Stimulated activated CD4-positive, alpha-beta T cell treated with anti-CD3 and anti-CD28 coated beads, Interleukin-15, amount 100 ng/mL, for 24 hours (primary cell): ENCODE data around the gene NKAIN2.
"Not testable (repeated sequence)": the region's sequence is repeated elsewhere in the genome, so short reads cannot be mapped to it uniquely, and the experiment has no call there.

Experiments
- DNase-seq: peaks from one replicate; pipeline ENCODE4 v3.0.0-alpha.2; 2020

The NKAIN2 gene

DNA sequence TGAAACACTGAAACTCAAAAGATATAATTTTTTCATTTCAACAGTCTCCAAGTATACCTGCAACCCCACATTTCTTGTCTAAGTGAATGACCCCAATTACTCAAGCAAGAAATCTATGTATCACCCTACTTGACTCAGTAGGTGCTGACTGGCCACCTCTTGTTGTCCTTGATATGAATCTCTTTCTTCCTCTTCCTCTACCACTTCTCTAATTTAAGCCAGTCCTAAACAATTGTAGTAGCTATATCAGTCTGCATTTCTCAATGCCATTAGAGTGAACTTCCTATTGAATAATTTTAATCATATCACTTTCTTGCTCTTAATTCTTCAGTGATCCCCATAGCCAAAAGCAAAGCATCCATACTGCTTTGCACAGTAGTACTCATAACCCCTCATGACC is 93.2 kb downstream of the NKAIN2 start:
- no peak for DNase-seq

DNA sequence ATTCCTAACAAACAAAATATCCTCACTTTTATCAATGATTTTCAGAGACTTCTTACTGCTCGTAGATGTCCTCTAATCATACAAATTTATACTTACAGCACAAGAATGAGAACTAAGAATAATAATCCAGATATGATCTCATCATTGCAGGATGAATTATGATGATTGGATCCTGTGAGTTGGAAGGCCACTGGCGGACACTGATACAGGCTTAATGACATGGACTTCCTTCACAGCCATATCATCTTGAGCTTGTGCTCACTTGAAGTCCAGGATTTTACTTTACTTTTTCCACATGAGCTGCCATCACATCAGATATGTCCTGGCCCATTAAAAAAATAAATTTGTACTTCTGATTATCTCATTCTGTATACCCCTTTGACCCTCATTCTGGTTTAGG is 94.3 kb downstream of the NKAIN2 start:
- DNase-seq = no peak

DNA sequence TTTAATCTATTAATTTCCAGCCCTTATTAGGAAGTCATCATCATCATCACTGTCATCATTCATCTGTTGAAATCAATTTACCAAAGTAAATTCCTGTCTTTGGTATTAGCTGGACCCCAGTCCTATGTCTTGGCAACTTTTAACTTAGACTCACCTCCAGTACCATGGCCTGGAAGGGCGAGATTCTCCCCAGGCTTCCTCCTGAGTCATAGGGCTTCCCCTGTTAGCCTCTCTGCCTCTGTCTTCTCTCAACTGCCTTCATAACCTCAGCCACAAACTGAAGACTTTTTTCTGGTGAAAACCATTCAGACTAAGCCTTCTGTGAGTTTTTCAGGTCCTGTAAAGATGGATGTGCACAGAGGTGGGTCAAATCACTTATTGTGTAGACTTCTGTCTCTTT is 95.0 kb downstream of the NKAIN2 start:
- DNase-seq = no peak

DNA sequence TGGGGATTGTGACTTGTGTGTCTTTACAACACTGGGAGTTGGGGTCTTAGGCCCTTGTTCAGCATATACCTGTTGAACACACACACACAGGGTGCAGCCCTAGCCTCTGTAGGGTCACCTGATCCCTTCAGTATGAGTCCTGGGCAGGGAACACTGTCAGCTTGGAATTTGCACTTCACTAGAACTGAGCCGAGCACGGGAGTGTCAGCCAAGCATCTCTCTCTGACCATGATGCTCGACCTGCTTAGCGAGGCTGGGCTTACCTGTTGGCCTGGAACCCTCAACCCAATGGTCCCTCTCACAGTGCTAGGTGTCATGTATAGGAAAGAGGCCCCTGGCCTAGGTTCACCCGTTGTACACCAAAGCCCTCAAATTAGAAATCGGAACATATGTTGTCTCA is 96.1 kb downstream of the NKAIN2 start:
- DNase-seq = no peak

DNA sequence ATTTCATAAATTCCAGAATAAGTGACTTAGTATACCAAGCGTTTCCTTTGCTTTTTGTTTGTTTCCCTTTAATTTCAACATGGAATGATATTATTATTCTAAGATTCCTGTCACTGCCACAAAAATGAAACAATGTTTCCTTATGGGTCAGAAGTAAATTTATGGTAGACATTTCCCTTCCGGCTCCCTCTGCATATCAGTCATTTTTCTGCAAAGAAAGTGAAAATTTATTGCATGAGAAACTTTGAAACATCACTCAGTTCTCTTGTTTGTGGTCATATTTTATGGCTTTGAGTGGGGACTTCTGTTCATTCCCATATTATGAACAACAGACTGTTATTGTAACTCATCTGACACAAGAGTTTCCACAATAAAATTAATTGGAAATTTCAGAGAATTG is 97.8 kb downstream of the NKAIN2 start:
- DNase-seq = no peak

DNA sequence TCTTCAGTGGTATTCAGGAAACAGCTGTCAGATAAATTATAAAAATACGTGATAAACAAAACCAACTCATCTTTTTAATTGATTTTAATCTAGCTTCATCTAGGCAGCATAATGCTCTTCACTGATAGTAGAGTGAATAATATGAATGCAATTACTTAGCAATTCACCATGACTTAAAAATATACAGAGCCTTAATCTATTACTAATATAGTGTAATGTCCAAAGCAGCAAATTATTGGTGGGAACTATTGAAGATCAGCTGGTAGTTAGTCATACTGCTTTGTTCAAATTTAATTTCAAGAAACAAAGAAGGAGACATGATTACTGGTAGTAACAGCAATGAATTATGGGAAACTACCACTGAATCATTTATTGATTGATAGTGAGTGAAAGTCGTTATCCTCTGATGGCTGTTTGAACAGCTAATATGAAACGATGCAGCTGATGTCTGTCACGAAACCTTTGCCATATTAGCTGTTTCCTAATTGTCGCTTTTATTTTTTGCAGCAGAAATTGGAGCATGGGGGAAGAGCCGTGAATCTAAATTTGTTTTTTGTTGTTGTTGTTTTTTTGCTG is 99.2 kb downstream of the NKAIN2 start:
- DNase-seq = no peak

DNA sequence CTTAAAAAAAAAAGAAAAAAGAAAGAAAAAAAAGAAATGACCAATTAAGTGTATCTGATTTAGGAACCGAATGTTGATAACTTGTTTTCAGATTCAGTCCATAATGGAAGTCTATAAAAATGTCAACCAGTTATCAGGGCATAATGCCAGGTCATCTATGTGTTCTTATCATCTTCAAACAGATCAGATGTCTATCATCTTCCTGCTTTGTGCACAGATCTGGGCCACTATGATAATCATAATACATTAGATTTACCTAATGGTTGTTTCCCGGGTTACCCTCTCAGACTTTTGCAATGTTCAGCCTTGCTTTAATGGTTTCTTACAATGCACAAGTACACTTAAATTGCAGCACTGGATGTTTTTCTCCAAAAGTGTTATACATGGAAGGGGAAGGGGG is 100.6 kb downstream of the NKAIN2 start:
- DNase-seq = no peak

DNA sequence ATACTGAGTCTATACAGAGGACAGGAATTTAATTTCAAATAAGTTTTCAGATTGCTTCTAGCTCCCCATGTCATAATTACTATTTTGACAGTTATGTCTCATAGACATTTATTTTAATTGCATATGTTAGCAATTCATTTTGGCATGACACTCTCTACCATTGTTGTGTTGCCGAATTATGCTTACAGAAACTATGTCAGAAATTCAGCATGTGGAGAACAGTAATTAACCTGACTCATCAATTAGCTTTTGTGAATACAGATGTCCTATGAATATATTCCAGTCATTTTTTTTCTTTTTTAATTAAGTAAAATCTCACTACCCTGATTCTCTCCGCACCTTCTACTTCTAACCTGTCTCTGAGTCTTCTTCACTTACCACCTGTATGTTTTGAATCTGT is 105.1 kb downstream of the NKAIN2 start:
- DNase-seq = no peak

DNA sequence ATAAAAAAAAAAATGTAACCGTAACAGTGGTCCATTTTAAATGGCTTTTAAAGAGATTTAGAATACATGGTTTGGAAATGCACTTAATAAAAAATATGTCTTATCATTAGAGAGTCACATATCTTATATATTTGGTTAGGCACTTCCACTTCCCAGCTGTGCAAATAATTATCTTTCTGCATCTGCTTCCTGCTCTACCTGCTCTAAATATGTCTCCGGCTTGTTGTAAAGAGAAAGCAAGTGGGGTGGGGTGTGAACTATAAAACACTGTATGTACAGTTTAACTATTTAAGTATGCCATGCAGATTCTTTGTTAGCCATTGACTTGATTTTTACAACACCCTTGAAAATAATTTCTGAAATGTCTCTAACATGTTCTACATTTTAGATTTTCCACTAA is 106.3 kb downstream of the NKAIN2 start:
- DNase-seq = no peak

DNA sequence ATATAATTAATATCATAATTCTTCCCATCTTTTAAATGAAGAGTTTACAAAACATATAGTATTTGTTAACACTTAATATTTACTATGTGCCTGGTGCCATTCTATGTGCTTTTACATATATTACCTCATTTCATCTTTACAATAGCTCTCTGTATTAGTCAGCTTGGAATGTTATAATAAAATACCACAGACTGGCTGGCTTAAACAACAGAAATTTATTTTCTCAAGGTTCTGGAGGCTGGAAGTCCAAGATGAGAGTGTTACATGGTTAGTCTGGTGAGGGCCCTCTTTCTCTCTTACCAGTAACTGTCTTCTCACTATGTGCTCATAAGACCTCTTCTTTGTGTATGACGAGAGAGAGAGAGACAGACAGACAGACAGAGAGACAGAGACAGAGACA is 110.2 kb downstream of the NKAIN2 start:
- DNase-seq = no peak

DNA sequence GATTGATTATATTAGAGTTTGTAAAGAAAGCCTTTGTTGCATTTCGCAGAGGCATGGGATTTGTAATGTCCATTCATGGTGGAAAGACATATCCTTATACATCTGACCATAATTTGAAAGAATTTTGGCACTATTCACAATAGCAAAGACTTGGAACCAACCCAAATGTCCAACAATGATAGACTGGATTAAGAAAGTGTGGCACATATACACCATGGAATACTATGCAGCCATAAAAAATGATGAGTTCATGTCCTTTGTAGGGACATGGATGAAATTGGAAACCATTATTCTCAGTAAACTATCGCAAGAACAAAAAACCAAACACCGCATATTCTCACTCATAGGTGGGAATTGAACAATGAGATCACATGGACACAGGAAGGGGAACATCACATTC is 119.7 kb downstream of the NKAIN2 start:
- DNase-seq = not testable (repeated sequence)

DNA sequence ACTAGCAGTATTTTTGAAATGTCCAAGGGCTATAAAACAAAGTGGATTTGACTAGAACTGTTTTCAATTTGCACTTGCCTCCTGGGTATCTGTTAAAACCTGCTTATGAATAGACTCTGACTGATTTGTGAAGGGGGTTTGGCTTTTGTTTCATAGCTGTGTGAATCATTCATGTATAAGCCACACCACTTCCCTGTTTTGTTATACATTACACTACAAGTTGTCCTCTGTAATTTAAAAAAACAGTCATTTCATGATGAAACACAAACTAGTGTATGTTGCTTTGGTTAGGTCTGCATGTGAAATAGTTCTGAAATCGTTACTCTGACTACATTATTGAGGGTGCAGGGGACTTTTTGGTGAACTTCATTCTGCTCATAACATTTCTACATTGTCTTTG is 121.7 kb downstream of the NKAIN2 start:
- DNase-seq = no peak

DNA sequence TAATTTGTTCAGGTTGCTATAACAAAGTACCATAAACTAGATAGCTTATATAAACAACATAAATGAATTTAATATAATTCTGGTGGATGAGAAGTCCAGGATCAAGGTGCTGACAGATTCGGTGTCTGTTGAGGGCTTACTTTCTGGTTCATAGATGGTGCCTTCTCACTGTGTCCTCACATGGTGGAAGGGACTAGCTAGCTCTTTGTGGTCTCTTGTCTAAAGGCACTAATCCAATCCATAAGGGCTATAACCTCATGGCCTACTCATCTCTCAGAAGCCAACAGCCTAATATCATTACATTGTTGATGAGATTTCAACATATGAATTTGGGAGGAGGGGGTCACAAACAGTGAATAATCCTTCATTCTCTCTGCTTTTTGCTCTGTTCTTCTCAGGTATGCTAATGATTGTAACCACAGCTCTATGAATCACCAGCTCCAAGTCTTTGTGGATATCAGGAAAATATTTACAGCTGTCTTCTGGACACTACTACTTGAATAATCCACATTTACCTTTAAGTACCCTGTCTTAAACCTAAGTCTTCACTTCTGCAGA is 122.3 kb downstream of the NKAIN2 start:
- no peak for DNase-seq

DNA sequence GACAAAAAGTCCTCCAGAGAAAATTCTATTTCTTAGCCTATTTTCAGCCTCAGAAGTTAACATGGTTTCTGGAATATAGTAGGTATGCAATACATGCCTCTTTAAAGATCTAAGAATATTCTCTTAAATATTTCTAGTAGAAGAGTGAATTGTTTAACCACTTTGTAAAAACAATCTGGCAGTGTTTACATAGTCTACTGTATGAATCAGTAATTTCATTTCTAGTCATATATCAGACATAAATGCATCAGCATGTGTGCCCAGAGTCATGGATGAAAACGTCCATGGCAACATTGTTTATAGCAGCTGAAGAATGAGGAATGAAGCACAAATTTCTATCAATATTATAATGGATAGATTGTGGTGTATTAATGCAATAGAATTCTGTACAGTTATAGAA is 124.9 kb downstream of the NKAIN2 start:
- DNase-seq = no peak

DNA sequence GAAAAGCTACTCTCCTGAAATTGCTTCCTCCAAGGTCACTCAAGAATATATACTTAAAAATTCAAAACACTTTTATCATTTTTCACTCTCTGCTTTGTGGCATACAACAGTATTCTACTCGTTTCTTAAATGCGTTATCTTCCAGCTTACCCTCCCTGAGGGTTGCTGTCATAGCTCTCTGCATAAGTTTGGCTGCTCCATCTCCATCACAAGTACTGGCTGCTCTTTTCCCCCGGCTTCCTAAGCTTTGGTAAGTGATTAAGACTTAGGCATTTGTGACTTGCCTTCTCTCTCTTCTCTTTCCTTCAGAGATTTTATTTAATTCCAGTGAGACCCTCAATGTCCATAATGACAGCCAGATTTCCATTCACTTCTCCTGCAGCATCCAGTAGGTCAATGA is 128.3 kb downstream of the NKAIN2 start:
- DNase-seq = no peak

DNA sequence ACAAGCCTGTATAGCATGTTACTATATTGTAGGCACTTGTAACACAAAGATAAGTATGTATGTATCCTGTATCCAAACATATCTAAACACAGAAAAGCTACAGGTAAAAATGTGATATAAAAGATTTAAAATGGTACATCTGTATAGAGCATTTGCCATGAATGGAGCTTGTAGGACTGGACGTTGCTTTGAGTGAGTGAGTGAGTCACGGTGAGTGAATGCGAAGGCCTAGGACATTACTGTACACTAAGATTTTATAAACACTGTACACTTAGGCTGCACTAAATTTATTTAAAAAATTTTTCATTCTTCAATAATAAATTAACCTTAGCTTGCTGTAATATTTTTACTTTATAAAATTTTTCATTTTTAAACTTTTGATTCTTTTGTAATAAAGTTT is 136.9 kb downstream of the NKAIN2 start:
- DNase-seq = no peak

DNA sequence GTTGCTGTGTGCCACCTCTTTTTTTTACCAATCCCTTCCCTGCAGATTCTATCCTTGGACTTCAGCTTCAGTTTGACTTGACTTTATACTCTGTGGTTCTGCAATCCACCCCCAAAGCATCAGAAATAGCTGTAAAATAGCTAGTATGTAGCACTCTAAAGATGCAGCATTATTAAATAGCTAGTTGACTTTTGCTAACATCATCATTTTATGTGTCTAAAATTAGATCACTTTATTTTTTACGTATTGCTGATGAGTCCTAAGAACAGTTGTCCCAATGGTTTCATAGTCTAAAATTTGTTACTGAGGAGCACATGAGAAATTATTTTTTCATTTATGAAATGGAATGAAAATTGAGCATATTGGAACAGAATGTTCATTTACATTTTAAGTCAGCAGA is 138.2 kb downstream of the NKAIN2 start:
- DNase-seq = no peak

DNA sequence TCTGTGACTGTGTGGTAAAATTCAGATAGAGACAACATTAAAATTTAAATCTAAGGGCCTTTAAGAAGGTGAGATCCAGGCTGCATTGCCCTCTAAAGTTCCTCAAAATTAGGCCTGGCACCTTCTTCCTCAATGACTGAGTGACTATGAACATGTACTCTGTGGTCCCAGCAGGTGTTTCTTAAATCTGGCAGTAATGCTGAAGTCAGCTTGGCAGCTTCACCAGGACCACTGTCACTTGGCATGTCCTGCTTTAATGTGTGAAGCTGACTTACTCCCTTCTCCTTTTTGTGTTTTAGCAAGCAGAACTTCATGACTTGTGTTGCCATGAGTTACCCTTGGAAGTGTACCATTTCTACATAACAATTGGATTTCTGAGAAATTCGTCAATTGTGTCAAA is 141.7 kb downstream of the NKAIN2 start:
- no peak for DNase-seq

DNA sequence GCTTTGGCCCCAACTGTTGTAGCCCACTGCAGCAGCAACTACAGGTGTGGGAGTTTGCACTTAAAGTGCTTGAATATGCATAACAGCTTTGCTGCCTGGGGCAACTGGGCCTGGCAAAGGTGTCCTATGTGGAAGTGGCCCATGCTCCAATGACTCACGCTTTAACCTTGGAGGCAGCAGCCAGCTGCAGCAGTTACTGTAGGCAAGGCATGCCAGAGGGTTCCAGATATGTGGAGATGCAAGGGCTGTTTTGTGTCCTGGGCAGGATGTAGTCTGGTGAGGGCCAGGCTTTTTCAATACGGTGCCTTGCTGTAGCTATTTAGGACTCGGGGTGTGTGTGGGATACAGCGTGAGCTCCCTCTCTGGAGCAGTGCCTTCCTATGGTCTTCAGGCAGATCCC is 150.3 kb downstream of the NKAIN2 start:
- DNase-seq = no peak

DNA sequence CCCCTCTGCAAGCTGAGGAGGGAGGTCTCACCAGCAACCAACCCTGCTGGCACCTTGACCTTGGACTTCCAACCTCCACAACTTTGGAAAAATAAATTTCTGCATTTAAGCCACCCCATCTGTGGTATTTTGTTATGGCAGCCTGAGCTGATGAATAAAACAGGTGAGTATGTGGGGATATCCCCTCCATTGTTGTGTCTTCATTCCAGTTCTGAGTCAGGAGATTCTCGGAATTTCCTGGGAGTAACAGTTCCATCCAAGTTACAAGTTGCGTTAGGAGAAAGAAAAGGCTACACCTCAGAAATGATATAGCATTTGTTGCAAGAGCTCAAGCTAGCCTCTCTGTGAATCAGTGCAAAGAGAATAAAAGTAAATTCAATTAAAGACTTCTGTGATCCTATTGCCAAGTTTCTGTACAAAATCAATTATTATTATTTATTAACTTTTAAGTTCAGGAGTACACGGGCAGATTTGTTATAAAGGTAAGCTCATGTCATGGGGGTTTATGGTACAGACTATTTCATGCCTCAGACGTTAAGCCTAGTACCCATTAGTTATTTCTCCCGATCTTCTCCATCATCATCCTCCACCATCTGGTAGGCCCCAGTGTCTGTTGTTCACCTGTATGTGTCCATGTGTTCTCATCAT is 153.0 kb downstream of the NKAIN2 start:
- no peak for DNase-seq

DNA sequence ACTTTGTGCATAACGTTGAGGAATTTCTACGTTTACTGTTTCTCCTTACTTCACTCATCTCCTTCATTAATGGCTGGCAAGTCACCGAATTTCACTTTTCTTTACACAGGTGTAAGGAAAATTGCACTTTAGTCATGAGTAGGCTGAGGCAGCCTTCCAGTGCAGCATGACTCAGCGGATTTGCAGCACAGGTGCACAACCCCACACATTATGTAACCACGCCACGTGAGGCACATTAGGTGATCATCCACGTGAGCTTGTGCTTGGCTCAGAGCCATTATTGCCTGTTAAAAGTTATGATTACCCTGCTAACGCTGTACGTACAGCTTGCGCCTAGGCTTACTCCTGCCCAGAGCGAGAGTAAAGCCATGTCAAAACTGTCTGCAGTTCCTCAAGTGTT is 158.8 kb downstream of the NKAIN2 start:
- no peak for DNase-seq

DNA sequence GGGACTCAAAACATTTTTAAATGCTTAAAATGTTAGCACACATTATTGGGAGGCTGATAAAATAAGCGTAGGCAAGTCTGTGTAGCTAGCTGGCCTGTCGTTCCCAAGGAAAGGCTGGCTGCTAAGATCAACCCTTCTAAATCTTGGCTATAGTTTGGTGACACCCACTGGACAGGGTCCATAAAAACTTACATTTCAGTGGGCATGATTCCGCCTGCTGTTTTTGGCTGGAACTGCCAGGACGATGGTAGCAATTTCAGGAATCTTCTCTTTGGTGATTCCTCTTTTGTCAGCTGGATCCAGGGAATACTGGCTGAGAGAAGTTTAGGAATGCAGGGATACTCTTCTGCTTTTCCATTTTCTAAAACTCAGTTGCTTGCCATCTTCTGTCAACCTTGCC is 162.2 kb downstream of the NKAIN2 start:
- DNase-seq = no peak

DNA sequence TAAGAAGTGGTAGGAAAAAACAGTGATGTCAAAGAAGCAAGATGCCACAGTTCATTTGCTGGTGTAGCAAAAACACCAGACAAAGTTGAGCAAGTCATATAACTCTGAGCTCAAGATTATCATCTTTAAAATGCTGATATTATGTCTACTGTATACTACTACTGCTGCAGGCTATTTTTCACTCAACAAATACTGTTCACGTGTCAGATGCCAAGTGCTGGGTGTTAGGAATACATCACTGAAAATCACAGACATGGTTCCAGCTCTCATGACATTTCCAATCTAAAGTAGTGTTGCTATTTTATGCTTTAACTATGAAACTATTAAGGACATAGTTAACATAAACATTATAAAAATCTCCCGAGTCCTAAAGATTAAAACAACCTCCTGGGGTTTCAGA is 163.0 kb downstream of the NKAIN2 start:
- no peak for DNase-seq

DNA sequence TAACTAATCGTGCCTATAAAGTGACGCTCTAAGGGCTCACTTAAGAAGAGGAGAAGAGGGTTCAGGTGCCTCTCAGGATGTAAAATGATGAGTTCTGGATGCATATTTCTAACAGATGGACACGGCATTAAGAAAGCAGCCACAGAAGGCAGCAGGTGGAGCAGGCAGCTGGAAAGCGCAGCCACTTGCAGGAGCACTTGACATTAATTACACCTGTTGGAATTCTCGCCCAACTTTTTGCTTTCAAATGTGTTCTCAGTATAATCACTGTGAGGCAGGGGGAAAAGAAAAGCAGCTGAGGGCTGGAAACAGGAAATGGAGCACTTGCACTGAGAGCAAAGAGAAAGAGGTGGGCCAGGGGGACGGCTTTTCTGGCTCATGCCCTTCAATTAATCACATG is 164.2 kb downstream of the NKAIN2 start:
- DNase-seq = no peak
